SU-DHL-6 (cell line): ENCODE data around the gene RAP1GDS1.

ENCODE experiments used
- EZH2phosphoT487 ChIP-seq: fragments of 200-600 bp; sonication (generic), shearing (Covaris generic); conservative IDR thresholded peaks from 2 replicates; pipeline ENCODE4 v1.6.1; 2018; ENCODE audit warnings: mild to moderate bottlenecking, antibody characterized with exemption, low read length, moderate library complexity, mixed read lengths
- TF ChIP-seq, protein P1 (sequence below): fragments of 200-600 bp; sonication (generic); IDR thresholded peaks from one replicate; pipeline ENCODE4 v1.5.1; 2017; ENCODE audit warnings: antibody characterized with exemption, mild to moderate bottlenecking, low read length, moderate library complexity; ENCODE audit not compliant: insufficient read depth, poor library complexity, severe bottlenecking

DNA sequence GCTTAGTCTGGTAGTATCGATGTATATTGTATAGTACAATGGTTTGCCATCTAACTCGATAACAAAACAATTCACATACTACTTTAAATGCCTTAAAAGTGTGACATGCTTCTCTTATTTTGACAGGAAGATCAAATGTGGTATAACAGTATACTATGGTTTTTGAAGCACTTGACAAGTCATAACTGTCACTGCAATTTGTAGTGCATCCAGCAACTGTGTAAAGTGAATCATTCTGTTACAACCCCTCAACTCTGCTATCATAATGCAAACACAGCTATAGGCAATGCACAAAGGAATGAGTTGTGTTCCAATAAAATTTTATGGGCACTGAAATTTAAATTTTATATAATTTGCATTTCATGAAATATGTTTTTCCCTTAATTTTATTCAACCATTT lies 14.0 kb downstream of the RAP1GDS1 start:
- TF ChIP-seq, protein P1, sequence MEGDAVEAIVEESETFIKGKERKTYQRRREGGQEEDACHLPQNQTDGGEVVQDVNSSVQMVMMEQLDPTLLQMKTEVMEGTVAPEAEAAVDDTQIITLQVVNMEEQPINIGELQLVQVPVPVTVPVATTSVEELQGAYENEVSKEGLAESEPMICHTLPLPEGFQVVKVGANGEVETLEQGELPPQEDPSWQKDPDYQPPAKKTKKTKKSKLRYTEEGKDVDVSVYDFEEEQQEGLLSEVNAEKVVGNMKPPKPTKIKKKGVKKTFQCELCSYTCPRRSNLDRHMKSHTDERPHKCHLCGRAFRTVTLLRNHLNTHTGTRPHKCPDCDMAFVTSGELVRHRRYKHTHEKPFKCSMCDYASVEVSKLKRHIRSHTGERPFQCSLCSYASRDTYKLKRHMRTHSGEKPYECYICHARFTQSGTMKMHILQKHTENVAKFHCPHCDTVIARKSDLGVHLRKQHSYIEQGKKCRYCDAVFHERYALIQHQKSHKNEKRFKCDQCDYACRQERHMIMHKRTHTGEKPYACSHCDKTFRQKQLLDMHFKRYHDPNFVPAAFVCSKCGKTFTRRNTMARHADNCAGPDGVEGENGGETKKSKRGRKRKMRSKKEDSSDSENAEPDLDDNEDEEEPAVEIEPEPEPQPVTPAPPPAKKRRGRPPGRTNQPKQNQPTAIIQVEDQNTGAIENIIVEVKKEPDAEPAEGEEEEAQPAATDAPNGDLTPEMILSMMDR = no peak
- TF ChIP-seq EZH2phosphoT487 = no peak
